GM18526 (cell line): ENCODE measurements around the gene DMKN.

Experiments
- POLR2A ChIP-seq: IDR thresholded peaks from 3 replicates; pipeline ENCODE4 v1.6.1; 2011; ENCODE audit not compliant: insufficient read length; ENCODE audit errors: extremely low read depth

The DMKN gene

GRCh38 chr19:35518313-35518712, 4.9 kb upstream of the DMKN start:
- TF ChIP-seq POLR2A, result no peak

GRCh38 chr19:35517342-35517741, 3.9 kb upstream of the DMKN start:
- no peak for TF ChIP-seq POLR2A

- no peak for TF ChIP-seq POLR2A
Measured at GRCh38 chr19:35516310-35516709, 2.9 kb upstream of the DMKN start.

GRCh38 chr19:35514282-35514809, 897 bp upstream of the DMKN start:
- no peak for TF ChIP-seq POLR2A

- TF ChIP-seq POLR2A, result no peak
Measured at GRCh38 chr19:35512831-35513627, 420 bp downstream of the DMKN start.

GRCh38 chr19:35511337-35511736, 2.1 kb downstream of the DMKN start:
- no peak for TF ChIP-seq POLR2A

- no peak for TF ChIP-seq POLR2A
Measured at GRCh38 chr19:35510626-35510964, 2.9 kb downstream of the DMKN start.

GRCh38 chr19:35509861-35510625, 3.4 kb downstream of the DMKN start:
- no peak for TF ChIP-seq POLR2A

- TF ChIP-seq POLR2A, result no peak
Measured at GRCh38 chr19:35509018-35509652, 4.3 kb downstream of the DMKN start.

GRCh38 chr19:35508129-35508528, 5.3 kb downstream of the DMKN start:
- TF ChIP-seq POLR2A, result no peak

- no peak for TF ChIP-seq POLR2A
Measured at GRCh38 chr19:35507561-35507960, 5.9 kb downstream of the DMKN start.

GRCh38 chr19:35506011-35506410, 7.4 kb downstream of the DMKN start:
- TF ChIP-seq POLR2A, result no peak

GRCh38 chr19:35502751-35503150, 10.7 kb downstream of the DMKN start:
- no peak for TF ChIP-seq POLR2A

GRCh38 chr19:35501684-35502083, 11.8 kb downstream of the DMKN start:
- no peak for TF ChIP-seq POLR2A

GRCh38 chr19:35500611-35501010, 12.8 kb downstream of the DMKN start:
- no peak for TF ChIP-seq POLR2A
